Hepatocyte (in vitro differentiated cells): ENCODE measurements around the gene GALNTL6.

Experiments used
- EZH2 ChIP-seq: fragments of 200-600 bp; sonication (generic); IDR thresholded peaks from 2 replicates; pipeline ENCODE4 v1.6.1; 2016; ENCODE audit warnings: antibody characterized with exemption, mild to moderate bottlenecking, borderline replicate concordance
- TF ChIP-seq, protein P1 (sequence below): fragments of 200-600 bp; sonication (generic); IDR thresholded peaks from 2 replicates; pipeline ENCODE4 v1.5.1; 2016; ENCODE audit warnings: antibody characterized with exemption, mild to moderate bottlenecking; ENCODE audit not compliant: poor library complexity

DNA sequence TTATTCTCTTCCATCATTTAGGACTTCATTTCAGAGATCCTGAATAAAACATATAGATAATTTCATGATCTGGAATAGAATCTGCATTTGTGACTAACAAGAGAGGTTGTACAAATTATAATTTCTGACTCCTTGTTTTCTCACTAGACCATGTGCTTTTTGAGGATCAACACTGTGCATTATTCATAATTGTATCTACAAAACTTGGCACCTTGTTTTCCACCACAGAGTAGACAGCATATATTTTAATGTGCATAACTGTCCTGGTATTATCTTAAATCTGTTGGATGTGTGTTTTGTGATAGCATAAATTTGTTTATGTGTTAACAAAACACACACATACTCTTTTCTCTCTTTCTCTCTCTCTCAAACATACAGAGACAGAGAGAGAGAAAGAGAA, 840.5 kb downstream of the GALNTL6 start:
- TF ChIP-seq, protein P1, sequence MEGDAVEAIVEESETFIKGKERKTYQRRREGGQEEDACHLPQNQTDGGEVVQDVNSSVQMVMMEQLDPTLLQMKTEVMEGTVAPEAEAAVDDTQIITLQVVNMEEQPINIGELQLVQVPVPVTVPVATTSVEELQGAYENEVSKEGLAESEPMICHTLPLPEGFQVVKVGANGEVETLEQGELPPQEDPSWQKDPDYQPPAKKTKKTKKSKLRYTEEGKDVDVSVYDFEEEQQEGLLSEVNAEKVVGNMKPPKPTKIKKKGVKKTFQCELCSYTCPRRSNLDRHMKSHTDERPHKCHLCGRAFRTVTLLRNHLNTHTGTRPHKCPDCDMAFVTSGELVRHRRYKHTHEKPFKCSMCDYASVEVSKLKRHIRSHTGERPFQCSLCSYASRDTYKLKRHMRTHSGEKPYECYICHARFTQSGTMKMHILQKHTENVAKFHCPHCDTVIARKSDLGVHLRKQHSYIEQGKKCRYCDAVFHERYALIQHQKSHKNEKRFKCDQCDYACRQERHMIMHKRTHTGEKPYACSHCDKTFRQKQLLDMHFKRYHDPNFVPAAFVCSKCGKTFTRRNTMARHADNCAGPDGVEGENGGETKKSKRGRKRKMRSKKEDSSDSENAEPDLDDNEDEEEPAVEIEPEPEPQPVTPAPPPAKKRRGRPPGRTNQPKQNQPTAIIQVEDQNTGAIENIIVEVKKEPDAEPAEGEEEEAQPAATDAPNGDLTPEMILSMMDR: no peak
- no peak for TF ChIP-seq EZH2
